Activated CD8-positive, alpha-beta T cell treated with anti-CD3 and anti-CD28 coated beads for 36 hours (primary cell): ENCODE measurements around the gene SRSF2. TPM values are rescaled to one million over a fixed set of nuclear protein-coding genes. Genes with fewer than 3 reads are reported as not detected.
A peak's percentile ranks its signal among the peaks of the same experiment; 100 is the strongest.

Experiments used
- ATAC-seq: fragments of 200-7000 bp; cut with Tn5 transposase; one replicate; pipeline ENCODE4 v1.10.0; 2021; ENCODE audit warnings: mild to moderate bottlenecking, moderate library complexity
- CTCF ChIA-PET: fragments of 350-600 bp; sonication (Branson Sonifier 250); formaldehyde crosslinking; loops from one replicate; lab custom pipeline; 2021; ENCODE audit warnings: antibody characterized with exemption; lab: Charles Lee
- POLR2A ChIA-PET: fragments of 350-600 bp; sonication (Branson Sonifier 250); formaldehyde crosslinking; loops from one replicate; lab custom pipeline; 2021; ENCODE audit warnings: antibody characterized with exemption; lab: Charles Lee
- DNase-seq: peaks from one replicate; pipeline ENCODE4 v3.0.0-alpha.2; 2020
- H3K27ac Mint-ChIP-seq: one replicate; pipeline ENCODE4 v1.8.0; 2021; ENCODE audit warnings: mild to moderate bottlenecking, mixed read lengths
- H3K27me3 Mint-ChIP-seq: one replicate; pipeline ENCODE4 v1.8.0; 2021; ENCODE audit warnings: mixed read lengths
- H3K36me3 Mint-ChIP-seq: one replicate; pipeline ENCODE4 v1.8.0; 2021; ENCODE audit warnings: low read depth, mixed read lengths
- H3K4me1 Mint-ChIP-seq: one replicate; pipeline ENCODE4 v1.8.0; 2021; ENCODE audit warnings: low read depth, mixed read lengths
- H3K4me3 Mint-ChIP-seq: one replicate; pipeline ENCODE4 v1.8.0; 2021; ENCODE audit warnings: mild to moderate bottlenecking, moderate library complexity, mixed read lengths
- H3K9me3 Mint-ChIP-seq: one replicate; pipeline ENCODE4 v1.8.0; 2021; ENCODE audit warnings: mixed read lengths
- intact Hi-C: fragments of 100-400 bp; cut with micrococcal nuclease; formaldehyde crosslinking; loops from one replicate; pipeline ENCODE4 v1.10.0; 2022
- total RNA-seq, 2 experiments: library from RNA; stranded (reverse); gene quantifications; one replicate each; pipeline ENCODE4 v1.2.3, GENCODE V29; 2021
- TF ChIP-seq, protein P1 (sequence below): fragments of 200-600 bp; IDR thresholded peaks from one replicate; pipeline ENCODE4 v1.8.0; 2022; ENCODE audit warnings: antibody characterized with exemption, mild to moderate bottlenecking

Gene SRSF2, protein sequence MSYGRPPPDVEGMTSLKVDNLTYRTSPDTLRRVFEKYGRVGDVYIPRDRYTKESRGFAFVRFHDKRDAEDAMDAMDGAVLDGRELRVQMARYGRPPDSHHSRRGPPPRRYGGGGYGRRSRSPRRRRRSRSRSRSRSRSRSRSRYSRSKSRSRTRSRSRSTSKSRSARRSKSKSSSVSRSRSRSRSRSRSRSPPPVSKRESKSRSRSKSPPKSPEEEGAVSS
- total RNA-seq, result 100 to 1,000 TPM; 344 to 364 TPM

DNA sequence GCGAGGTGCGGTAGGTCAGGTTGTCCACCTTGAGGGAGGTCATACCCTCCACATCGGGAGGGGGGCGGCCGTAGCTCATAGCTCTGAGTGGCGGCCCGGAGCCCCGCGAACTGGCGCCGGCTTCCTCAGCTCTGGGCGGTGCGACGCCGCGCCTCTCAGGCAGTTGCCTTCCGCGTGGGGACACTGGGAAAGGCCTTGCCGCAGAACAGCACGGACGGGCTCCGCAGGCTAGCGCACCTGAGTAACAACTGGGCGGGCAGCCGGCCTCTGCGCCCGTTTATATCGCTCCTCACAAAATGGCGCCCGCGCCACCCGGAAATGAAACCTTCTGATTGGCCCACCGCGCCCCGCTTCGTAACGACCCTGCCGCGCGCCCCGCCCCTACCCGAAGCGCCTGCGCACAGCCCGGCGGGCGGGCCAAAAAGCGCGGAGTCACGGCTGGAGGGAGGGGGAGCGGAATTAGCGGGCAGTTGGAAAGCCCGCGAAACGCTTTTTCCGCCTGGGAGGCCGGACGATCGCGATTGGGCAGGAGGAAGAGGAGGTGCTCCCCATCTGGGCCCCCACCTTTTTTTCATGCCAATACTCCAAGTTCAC is at the start of gene SRSF2:
SRSF2 (minus strand) TSS at position 250 of the 594 bp plus-strand sequence; CDS start at position 79, 171 bp downstream.
- Mint-ChIP-seq H3K9me3 (no peaks in the 10 kb centered on the region), H3K4me3 (peak within 1 kb of the TSS; percentile 86), H3K27me3 (no peaks in the 10 kb centered on the region), H3K4me1 (peaks cover 34% of the 10 kb centered on the region), H3K27ac (peak within 1 kb of the TSS; percentile 99), H3K36me3 (peaks cover 49% of the 10 kb centered on the region)
- DNase-seq, result peak; percentile 98
- intact Hi-C loops, result no loop called here
- ChIA-PET POLR2A (interaction anchor here (0.8 to 8.8 kb wide), 13 partner anchors 10 to 212 kb away, joined by 3 to 184 read pairs (median 6); partner anchors contain the start of genes JMJD6, METTL23 and MXRA7), CTCF (interaction anchor here (3.1 to 5.9 kb wide), 2 partner anchors 22 to 23 kb away, joined by 13 to 31 read pairs; no protein-coding TSS in a partner anchor)
- ATAC-seq, result peak; percentile 81
- TF ChIP-seq, protein P1, sequence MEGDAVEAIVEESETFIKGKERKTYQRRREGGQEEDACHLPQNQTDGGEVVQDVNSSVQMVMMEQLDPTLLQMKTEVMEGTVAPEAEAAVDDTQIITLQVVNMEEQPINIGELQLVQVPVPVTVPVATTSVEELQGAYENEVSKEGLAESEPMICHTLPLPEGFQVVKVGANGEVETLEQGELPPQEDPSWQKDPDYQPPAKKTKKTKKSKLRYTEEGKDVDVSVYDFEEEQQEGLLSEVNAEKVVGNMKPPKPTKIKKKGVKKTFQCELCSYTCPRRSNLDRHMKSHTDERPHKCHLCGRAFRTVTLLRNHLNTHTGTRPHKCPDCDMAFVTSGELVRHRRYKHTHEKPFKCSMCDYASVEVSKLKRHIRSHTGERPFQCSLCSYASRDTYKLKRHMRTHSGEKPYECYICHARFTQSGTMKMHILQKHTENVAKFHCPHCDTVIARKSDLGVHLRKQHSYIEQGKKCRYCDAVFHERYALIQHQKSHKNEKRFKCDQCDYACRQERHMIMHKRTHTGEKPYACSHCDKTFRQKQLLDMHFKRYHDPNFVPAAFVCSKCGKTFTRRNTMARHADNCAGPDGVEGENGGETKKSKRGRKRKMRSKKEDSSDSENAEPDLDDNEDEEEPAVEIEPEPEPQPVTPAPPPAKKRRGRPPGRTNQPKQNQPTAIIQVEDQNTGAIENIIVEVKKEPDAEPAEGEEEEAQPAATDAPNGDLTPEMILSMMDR, result no peak

- no peaks in the 10 kb centered on the region for H3K4me1 Mint-ChIP-seq
- POLR2A ChIA-PET, result no interaction called here
- H3K4me3 Mint-ChIP-seq, result no peak overlapping the region
- H3K36me3 Mint-ChIP-seq, result no peaks in the 10 kb centered on the region
- intact Hi-C loops, result no loop called here
- no peaks in the 10 kb centered on the region for H3K9me3 Mint-ChIP-seq
- ATAC-seq (no peak), DNase-seq (no peak)
- TF ChIP-seq, protein P1, result no peak
- CTCF ChIA-PET, result no interaction called here
- no peak overlapping the region for H3K27ac Mint-ChIP-seq
- no peaks in the 10 kb centered on the region for H3K27me3 Mint-ChIP-seq
These were observed 47.8 kb upstream of the SRSF2 start for GRCh38 chr17:76784926-76785325.

DNA sequence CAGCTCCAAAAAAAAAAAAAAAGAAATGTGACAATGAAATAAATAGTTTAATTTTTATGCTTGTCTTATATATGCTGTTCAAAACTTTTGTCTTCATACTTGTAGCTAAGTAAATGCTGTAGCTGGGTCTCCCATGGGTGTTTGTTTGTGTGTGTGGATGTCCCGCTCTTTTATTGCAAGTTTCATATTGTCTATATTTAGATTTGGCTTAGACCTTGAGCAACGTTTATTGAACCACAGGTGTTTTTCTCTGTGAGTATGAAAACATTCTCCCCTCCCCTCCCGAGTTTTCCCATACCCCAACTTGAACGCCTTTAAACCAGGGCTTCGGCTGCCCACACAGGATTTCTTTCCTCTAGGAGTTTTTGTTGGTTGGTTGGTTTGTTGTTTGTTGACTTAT is 46.0 kb upstream of the SRSF2 start:
- H3K27ac Mint-ChIP-seq, result no peak overlapping the region
- H3K4me3 Mint-ChIP-seq, result no peak overlapping the region
- no peaks in the 10 kb centered on the region for H3K9me3 Mint-ChIP-seq
- TF ChIP-seq, protein P1, result no peak
- no peak for DNase-seq
- POLR2A ChIA-PET, result no interaction called here
- peaks cover 2% of the 10 kb centered on the region for H3K36me3 Mint-ChIP-seq
- ATAC-seq, result no peak
- H3K27me3 Mint-ChIP-seq, result no peaks in the 10 kb centered on the region
- no peaks in the 10 kb centered on the region for H3K4me1 Mint-ChIP-seq
- CTCF ChIA-PET, result no interaction called here
- intact Hi-C loops, result no loop called here

DNA sequence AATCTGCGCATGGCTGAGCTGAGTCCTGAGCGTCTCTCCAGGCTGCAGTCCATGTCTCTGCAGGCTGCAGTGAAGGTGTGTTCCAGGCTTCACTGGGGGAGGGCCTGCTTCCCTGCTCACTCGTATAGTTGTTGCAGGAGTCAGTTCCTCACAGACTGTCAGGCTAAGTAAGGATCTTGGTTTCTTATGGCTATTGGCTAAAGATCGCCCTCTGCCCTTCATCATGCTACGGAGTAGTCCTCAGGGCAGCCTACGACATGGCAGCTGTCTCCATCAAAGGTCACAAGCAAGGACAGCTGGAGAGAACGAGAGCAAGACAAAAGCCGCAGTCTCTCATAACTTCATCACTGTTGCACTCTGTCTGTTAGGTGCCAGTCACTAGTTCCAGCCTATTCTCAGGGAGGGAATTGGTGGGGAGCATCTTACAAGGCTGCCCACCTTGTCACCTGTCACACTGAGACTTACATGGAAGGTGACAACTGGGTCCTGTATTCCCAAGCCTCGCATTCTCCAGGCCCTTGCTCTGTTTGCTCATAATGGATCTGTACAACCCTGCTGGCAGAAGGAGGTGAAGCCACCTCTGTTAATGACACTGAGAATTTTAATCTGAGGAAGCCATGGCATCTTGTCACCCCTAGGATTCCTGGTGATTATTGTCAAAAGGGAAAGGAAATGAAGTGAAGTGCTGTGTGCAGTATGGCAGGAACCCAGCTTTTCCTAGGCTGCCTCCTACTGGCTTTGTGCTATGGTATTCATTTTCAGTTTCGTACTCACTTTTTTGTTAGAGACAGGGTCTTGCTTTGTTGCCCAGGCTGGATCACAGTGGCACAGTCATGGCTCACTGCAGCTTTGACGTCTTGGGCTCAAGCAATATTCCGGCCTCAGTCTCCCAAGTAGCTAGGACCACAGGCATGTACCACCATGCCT is 44.2 kb upstream of the SRSF2 start:
- intact Hi-C loops, result no loop called here
- H3K9me3 Mint-ChIP-seq, result no peaks in the 10 kb centered on the region

More for the DNA sequence above, 44.2 kb upstream of the SRSF2 start:
- POLR2A ChIA-PET, result no interaction called here
- TF ChIP-seq, protein P1, result no peak
- Mint-ChIP-seq H3K4me1 (no peaks in the 10 kb centered on the region), H3K27ac (no peak overlapping the region), H3K36me3 (peaks cover 10% of the 10 kb centered on the region), H3K4me3 (no peak overlapping the region), H3K27me3 (no peaks in the 10 kb centered on the region)
- CTCF ChIA-PET, result no interaction called here
- DNase-seq, result peak; percentile 2
- no peak for ATAC-seq
